ENCODE data around the gene SLC4A11.

Gene SLC4A11

GRCh38 chr20:3227506-3227905 lies 11.5 kb downstream of the SLC4A11 start:
- H3K9ac ChIP-seq (ENCODE audit: low read length) = no peak overlapping the region
- TF ChIP-seq EZH2phosphoT487 (IDR thresholded peaks at IDR 0.05; ENCODE audit: low read depth) (no peak), CTCF (IDR thresholded peaks at IDR 0.05; ENCODE audit: low read depth, low read length) (no peak)
- H3K27ac ChIP-seq (ENCODE audit: low read length) = no peak overlapping the region
- no peaks in the 10 kb centered on the region for H3K79me2 ChIP-seq (ENCODE audit: low read length)
- no peak overlapping the region for H3K4me2 ChIP-seq (ENCODE audit: low read length)
- no peak overlapping the region for H3K4me3 ChIP-seq (ENCODE audit: low read length)
- peaks cover 10% of the 10 kb centered on the region for H3K36me3 ChIP-seq (replicated peaks; ENCODE audit: low read depth, low read length)
- no peaks in the 10 kb centered on the region for H3K4me1 ChIP-seq (ENCODE audit: low read length)
- no peaks in the 10 kb centered on the region for H3K27me3 ChIP-seq (ENCODE audit: low read depth, low read length)
- H2AFZ ChIP-seq (ENCODE audit: low read depth, low read length) = no peak overlapping the region
- H3K9me3 ChIP-seq (ENCODE audit: insufficient read depth, low read length) = no peaks in the 10 kb centered on the region
- H4K20me1 ChIP-seq (ENCODE audit: insufficient read depth, low read length) = peaks cover 5% of the 10 kb centered on the region; the same call in 1 of the 2 replicates

GRCh38 chr20:3226864-3227263 lies 12.1 kb downstream of the SLC4A11 start:
- no peak overlapping the region for H3K4me3 ChIP-seq (ENCODE audit: low read length)
- no peak overlapping the region for H3K27ac ChIP-seq (ENCODE audit: low read length)
- no peak overlapping the region for H2AFZ ChIP-seq (ENCODE audit: low read depth, low read length)
- no peaks in the 10 kb centered on the region for H3K27me3 ChIP-seq (ENCODE audit: low read depth, low read length)
- H3K9me3 ChIP-seq (ENCODE audit: insufficient read depth, low read length) = no peaks in the 10 kb centered on the region
- H3K9ac ChIP-seq (ENCODE audit: low read length) = no peak overlapping the region
- no peaks in the 10 kb centered on the region for H3K4me1 ChIP-seq (ENCODE audit: low read length)
- H3K36me3 ChIP-seq (replicated peaks; ENCODE audit: low read depth, low read length) = peaks cover 13% of the 10 kb centered on the region
- TF ChIP-seq EZH2phosphoT487 (IDR thresholded peaks at IDR 0.05; ENCODE audit: low read depth) (no peak), CTCF (IDR thresholded peaks at IDR 0.05; ENCODE audit: low read depth, low read length) (no peak)
- peaks cover 5% of the 10 kb centered on the region; the same call in 1 of the 2 replicates for H4K20me1 ChIP-seq (ENCODE audit: insufficient read depth, low read length)
- H3K79me2 ChIP-seq (ENCODE audit: low read length) = no peaks in the 10 kb centered on the region
- H3K4me2 ChIP-seq (ENCODE audit: low read length) = no peak overlapping the region

GRCh38 chr20:3226093-3226492 lies 12.9 kb downstream of the SLC4A11 start:
- peaks cover 20% of the 10 kb centered on the region for H3K36me3 ChIP-seq (replicated peaks; ENCODE audit: low read depth, low read length)
- H3K27me3 ChIP-seq (ENCODE audit: low read depth, low read length) = no peaks in the 10 kb centered on the region
- H3K4me3 ChIP-seq (ENCODE audit: low read length) = no peak overlapping the region
- no peak overlapping the region for H3K9ac ChIP-seq (ENCODE audit: low read length)
- H3K27ac ChIP-seq (ENCODE audit: low read length) = no peak overlapping the region
- no peak overlapping the region for H3K4me2 ChIP-seq (ENCODE audit: low read length)
- H3K79me2 ChIP-seq (ENCODE audit: low read length) = no peaks in the 10 kb centered on the region
- H4K20me1 ChIP-seq (ENCODE audit: insufficient read depth, low read length) = peaks cover 5% of the 10 kb centered on the region; the same call in 1 of the 2 replicates
- no peaks in the 10 kb centered on the region for H3K4me1 ChIP-seq (ENCODE audit: low read length)
- H3K9me3 ChIP-seq (ENCODE audit: insufficient read depth, low read length) = no peaks in the 10 kb centered on the region
- TF ChIP-seq CTCF (IDR thresholded peaks at IDR 0.05; ENCODE audit: low read depth, low read length) = no peak
- TF ChIP-seq EZH2phosphoT487 (IDR thresholded peaks at IDR 0.05; ENCODE audit: low read depth) = no peak
- H2AFZ ChIP-seq (ENCODE audit: low read depth, low read length) = no peak overlapping the region

DNA sequence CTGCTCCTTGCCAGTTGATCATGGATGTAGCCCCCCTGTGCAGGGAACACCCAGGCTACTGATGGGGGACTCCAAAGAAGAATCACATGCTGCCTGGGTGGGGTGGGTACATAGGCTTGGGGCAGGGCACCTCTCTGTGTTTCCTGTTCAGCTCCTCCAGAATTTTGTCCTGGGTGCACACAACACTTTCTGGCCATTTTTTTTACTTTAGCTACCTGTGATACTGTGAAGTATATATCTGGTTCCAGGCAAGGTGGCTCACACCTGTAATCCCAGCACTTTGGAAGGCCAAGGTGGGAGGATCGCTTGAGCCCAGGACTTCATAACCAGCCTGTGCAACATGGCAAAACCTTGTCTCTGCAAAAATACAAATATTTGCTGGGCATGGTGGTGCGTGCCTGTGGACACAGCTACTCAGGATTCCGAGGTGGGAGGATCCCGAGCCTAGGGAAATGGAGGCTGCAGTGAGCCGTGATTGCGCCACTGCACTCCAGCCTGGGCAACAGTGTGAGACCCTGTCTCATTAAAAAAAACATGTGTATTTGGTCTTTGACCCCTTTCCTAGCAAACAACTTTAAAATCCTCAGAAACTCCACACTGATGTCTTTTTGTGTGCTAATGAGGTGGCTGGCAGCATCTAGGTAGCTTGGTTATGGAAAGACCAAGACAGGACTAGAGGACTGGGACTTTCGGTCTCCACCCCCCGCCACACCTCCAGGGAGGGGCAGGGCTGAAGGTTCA lies 14.1 kb downstream of the SLC4A11 start:
- Histone ChIP-seq H3K4me1 (ENCODE audit: low read length) (no peaks in the 10 kb centered on the region), H3K4me3 (ENCODE audit: low read length) (no peak overlapping the region), H3K27ac (ENCODE audit: low read length) (no peak overlapping the region), H3K79me2 (ENCODE audit: low read length) (no peaks in the 10 kb centered on the region), H4K20me1 (ENCODE audit: insufficient read depth, low read length) (peaks cover 5% of the 10 kb centered on the region; the same call in 1 of the 2 replicates), H3K36me3 (replicated peaks; ENCODE audit: low read depth, low read length) (peaks cover 28% of the 10 kb centered on the region), H3K4me2 (ENCODE audit: low read length) (no peak overlapping the region), H3K9ac (ENCODE audit: low read length) (no peak overlapping the region), H3K27me3 (ENCODE audit: low read depth, low read length) (no peaks in the 10 kb centered on the region), H3K9me3 (ENCODE audit: insufficient read depth, low read length) (no peaks in the 10 kb centered on the region), H2AFZ (ENCODE audit: low read depth, low read length) (no peak overlapping the region)
- TF ChIP-seq EZH2phosphoT487 (IDR thresholded peaks at IDR 0.05; ENCODE audit: low read depth) = no peak
- TF ChIP-seq CTCF (IDR thresholded peaks at IDR 0.05; ENCODE audit: low read depth, low read length) = no peak
